ENCODE results near the gene GLT8D1. TPM values are rescaled to one million over a fixed set of nuclear protein-coding genes. Genes with fewer than 3 reads are reported as not detected.

Gene GLT8D1
- total RNA-seq, 1 experiment from 2014 or later: 42.1 TPM

GRCh38 chr3:52743152-52743551 lies 37.6 kb upstream of the GLT8D1 start:
- Histone ChIP-seq H3K4me2 (ENCODE audit: low read length) (no peak overlapping the region), H3K27ac (ENCODE audit: low read depth, low read length) (no peak overlapping the region), H3K79me2 (ENCODE audit: insufficient read depth, low read length) (no peaks in the 10 kb centered on the region), H3K9me3 (ENCODE audit: control insufficient read depth in 1 of 2, insufficient read depth in 1 of 2, low read depth in 1 of 2, low read length in 2 of 2) (no peaks in the 10 kb centered on the region), H2AFZ (ENCODE audit: low read depth, low read length, poor library complexity, severe bottlenecking) (no peak overlapping the region), H3K9ac (ENCODE audit: low read length) (no peak overlapping the region), H3K9me2 (ENCODE audit: insufficient read depth) (no peaks in the 10 kb centered on the region), H3K27me3 (ENCODE audit: insufficient read depth, low read length) (no peaks in the 10 kb centered on the region), H3K4me3 (replicated peaks in 1 of 2; ENCODE audit: low read depth in 1 of 2, low read length in 2 of 2) (no peak overlapping the region), H3K36me3 (ENCODE audit: control insufficient read depth in 1 of 2, insufficient read depth in 2 of 2, low read length in 2 of 2) (peaks cover 38 to 39% of the 10 kb centered on the region in 2 experiments), H3K4me1 (ENCODE audit: control insufficient read depth in 1 of 2, insufficient read depth in 2 of 2, low read length in 2 of 2) (no peaks in the 10 kb centered on the region), H4K20me1 (ENCODE audit: insufficient read depth) (no peaks in the 10 kb centered on the region; the same call in 1 of the 2 replicates)
- no peak for TF ChIP-seq SIN3A (IDR thresholded peaks at IDR 0.05; ENCODE audit: low read depth)
- TF ChIP-seq REST (IDR thresholded peaks at IDR 0.05; ENCODE audit: low read depth): no peak
- TF ChIP-seq FOSL1 (IDR thresholded peaks at IDR 0.05; ENCODE audit: low read depth): no peak
- TF ChIP-seq YY1 (IDR thresholded peaks at IDR 0.05; ENCODE audit: extremely low read depth, insufficient replicate concordance, low read depth, low read length): no peak
- no peak for TF ChIP-seq CEBPB (IDR thresholded peaks at IDR 0.05; ENCODE audit: low read depth)
- TF ChIP-seq CTCF (IDR thresholded peaks at IDR 0.05 in 2 of 3, conservative IDR thresholded peaks at IDR 0.05 in 1 of 3; ENCODE audit: borderline replicate concordance in 1 of 3, insufficient read depth in 1 of 3, low read depth in 2 of 3, low read length in 2 of 3): no peak
- no peak for TF ChIP-seq CBX3 (IDR thresholded peaks at IDR 0.05; ENCODE audit: low read depth)
- no peak for TF ChIP-seq EZH2phosphoT487 (IDR thresholded peaks at IDR 0.05; ENCODE audit: borderline replicate concordance)
- no peak for TF ChIP-seq TCF7L2 (IDR thresholded peaks at IDR 0.05; ENCODE audit: borderline replicate concordance, extremely low read depth, insufficient read depth, insufficient read length)
- CTCF ChIA-PET: interaction anchor here (0.7 kb wide), 1 partner anchor 76 kb away, joined by 3 read pairs; no protein-coding TSS in a partner anchor
- ATAC-seq (no peak), DNase-seq (ENCODE audit: low read depth, low spot score) (no peak)
- BruUV-seq (replicated peaks): no TSS peak
- POLR2A ChIA-PET: no interaction called here
- RAD21 ChIA-PET (ENCODE audit: low non-redundant PET in 1 of 2, low total read pairs in 2 of 2, uncharacterized antibody in 2 of 2, unreplicated experiment in 2 of 2): no interaction called here
- intact Hi-C loops (cut with micrococcal nuclease): loop anchor here (2.0 to 5.0 kb wide), 4 partner anchors 78 to 314 kb away; no protein-coding TSS in a partner anchor
